Measurements from ENCODE around the gene CSNK1A1L.

The CSNK1A1L gene

GRCh38 chr13:37097076-37097475 is 8.4 kb downstream of the CSNK1A1L start:
- no peak for TF ChIP-seq CTCF (IDR thresholded peaks at IDR 0.05; ENCODE audit: borderline replicate concordance, insufficient read depth, low read depth, low read length)
- H3K4me3 ChIP-seq (ENCODE audit: low read depth, low read length): no peak overlapping the region

DNA sequence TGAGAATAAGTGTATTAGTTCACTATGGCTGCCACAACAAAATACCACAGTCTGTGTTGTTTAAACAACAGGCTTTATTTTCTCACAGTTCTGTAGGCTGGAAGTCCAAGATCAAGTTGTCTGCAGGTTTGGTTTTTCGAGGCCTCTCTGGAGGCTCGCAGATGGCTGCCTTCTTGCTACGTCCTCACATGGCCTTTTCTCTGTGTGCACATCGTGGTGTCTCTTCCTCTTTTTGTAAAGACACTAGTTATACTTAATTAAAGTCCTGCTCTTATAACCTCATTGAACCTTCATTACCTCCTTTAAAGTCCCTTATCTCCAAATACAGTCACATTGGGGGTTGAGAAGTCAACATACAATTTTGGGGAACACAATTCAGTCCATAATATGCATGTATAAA is 10.6 kb downstream of the CSNK1A1L start:
- TF ChIP-seq CTCF (IDR thresholded peaks at IDR 0.05; ENCODE audit: borderline replicate concordance, insufficient read depth, low read depth, low read length): no peak

GRCh38 chr13:37094099-37094498 is 11.4 kb downstream of the CSNK1A1L start:
- no peak overlapping the region for H3K4me3 ChIP-seq (ENCODE audit: low read depth, low read length)
- no peak for TF ChIP-seq CTCF (IDR thresholded peaks at IDR 0.05; ENCODE audit: borderline replicate concordance, insufficient read depth, low read depth, low read length)

More for the DNA sequence above, 10.6 kb downstream of the CSNK1A1L start:
- no peak overlapping the region for H3K4me3 ChIP-seq (ENCODE audit: low read depth, low read length)

- H3K4me3 ChIP-seq (ENCODE audit: low read depth, low read length): no peak overlapping the region
- TF ChIP-seq CTCF (IDR thresholded peaks at IDR 0.05; ENCODE audit: borderline replicate concordance, insufficient read depth, low read depth, low read length): no peak
Observed at GRCh38 chr13:37091835-37092234, 13.6 kb downstream of the CSNK1A1L start.

GRCh38 chr13:37090912-37091311 is 14.6 kb downstream of the CSNK1A1L start:
- no peak overlapping the region for H3K4me3 ChIP-seq (ENCODE audit: low read depth, low read length)
- no peak for TF ChIP-seq CTCF (IDR thresholded peaks at IDR 0.05; ENCODE audit: borderline replicate concordance, insufficient read depth, low read depth, low read length)

DNA sequence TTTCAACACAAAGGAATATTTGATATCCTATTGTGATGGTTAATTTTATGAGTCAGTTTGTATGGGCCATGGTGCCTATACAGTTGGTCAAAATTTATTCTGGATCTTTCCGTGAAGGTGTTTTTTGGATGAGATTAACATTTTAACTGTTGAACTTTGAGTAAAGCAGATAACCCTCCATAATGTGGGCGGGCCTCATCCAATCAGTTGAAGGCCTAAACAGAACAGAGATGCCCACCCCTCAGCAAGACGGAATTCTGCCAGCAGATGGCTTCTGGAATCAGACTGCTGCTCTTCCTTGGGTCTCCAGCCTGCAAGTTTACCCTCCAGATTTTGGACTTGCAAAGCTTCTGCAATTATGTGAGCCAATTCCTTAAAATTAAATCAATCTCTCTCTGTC is 16.0 kb downstream of the CSNK1A1L start:
- TF ChIP-seq CTCF (IDR thresholded peaks at IDR 0.05; ENCODE audit: borderline replicate concordance, insufficient read depth, low read depth, low read length): no peak

DNA sequence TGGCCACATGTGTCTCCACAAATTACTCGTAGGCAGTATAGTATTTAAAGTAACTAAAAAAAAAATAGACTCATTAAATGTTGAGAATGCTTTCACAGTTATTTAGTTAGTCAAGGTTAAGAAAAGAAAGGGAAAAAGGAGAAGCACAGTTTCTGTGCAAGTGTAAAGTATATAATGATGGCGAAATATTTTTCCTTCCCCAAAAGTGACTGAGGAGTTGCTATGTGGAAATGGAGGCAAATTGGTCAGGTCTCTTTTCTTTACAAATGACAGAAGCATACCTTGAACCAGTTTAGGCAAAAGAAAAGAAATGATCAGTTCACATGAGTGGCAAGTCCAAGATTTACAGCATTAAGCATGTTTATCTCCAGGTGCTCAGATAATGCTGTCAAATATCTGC is 18.0 kb downstream of the CSNK1A1L start:
- H3K4me3 ChIP-seq (ENCODE audit: low read depth, low read length): no peak overlapping the region
- no peak for TF ChIP-seq CTCF (IDR thresholded peaks at IDR 0.05; ENCODE audit: borderline replicate concordance, insufficient read depth, low read depth, low read length)

More for the DNA sequence above, 16.0 kb downstream of the CSNK1A1L start:
- H3K4me3 ChIP-seq (ENCODE audit: low read depth, low read length): no peak overlapping the region

Measured in GM12875 (cell line).